Loucy (cell line): ENCODE results near the gene EXTL2.

ENCODE experiments used
- EZH2phosphoT487 ChIP-seq: fragments of 200-600 bp; IDR thresholded peaks from 2 replicates; pipeline ENCODE4 v1.6.1; 2018; ENCODE audit warnings: antibody characterized with exemption, mild to moderate bottlenecking, moderate library complexity, borderline replicate concordance
- TF ChIP-seq, protein P1 (sequence below): fragments of 200-600 bp; sonication (generic); conservative IDR thresholded peaks from 2 replicates; pipeline ENCODE4 v1.5.1; 2014; ENCODE audit warnings: mild to moderate bottlenecking, antibody characterized with exemption, low read length

DNA sequence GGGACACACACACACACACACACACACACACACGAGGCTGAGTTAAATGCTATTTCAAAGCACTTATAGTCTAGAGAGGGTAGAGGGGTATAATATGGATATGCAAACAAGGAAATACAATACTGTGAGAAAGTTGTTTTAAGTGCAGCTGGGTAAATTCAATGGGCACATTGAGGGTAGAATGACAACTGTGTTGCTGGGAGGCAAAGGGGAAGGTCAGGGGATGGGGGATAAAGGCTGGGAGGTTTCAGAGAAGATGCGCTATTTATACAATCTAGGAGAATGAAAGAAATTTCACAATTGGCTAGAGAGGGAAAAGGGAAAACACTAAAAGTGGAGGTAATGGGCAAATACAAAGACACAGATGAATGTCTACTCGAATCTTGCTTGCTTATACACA lies 19.4 kb downstream of the EXTL2 start:
- no peak for TF ChIP-seq EZH2phosphoT487
- TF ChIP-seq, protein P1, sequence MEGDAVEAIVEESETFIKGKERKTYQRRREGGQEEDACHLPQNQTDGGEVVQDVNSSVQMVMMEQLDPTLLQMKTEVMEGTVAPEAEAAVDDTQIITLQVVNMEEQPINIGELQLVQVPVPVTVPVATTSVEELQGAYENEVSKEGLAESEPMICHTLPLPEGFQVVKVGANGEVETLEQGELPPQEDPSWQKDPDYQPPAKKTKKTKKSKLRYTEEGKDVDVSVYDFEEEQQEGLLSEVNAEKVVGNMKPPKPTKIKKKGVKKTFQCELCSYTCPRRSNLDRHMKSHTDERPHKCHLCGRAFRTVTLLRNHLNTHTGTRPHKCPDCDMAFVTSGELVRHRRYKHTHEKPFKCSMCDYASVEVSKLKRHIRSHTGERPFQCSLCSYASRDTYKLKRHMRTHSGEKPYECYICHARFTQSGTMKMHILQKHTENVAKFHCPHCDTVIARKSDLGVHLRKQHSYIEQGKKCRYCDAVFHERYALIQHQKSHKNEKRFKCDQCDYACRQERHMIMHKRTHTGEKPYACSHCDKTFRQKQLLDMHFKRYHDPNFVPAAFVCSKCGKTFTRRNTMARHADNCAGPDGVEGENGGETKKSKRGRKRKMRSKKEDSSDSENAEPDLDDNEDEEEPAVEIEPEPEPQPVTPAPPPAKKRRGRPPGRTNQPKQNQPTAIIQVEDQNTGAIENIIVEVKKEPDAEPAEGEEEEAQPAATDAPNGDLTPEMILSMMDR = no peak
